ENCODE data around the gene PATJ. TPM values are rescaled to one million over a fixed set of nuclear protein-coding genes. Genes with fewer than 3 reads are reported as not detected.

PATJ gene
- total RNA-seq, 4 donors from 2014 or later: 24.3 to 36.3 (median 28.8) TPM

- peaks cover 0 to 11% (median 0%) of the 10 kb centered on the region in 4 donors for H3K4me1 ChIP-seq
- TF ChIP-seq, protein P1, sequence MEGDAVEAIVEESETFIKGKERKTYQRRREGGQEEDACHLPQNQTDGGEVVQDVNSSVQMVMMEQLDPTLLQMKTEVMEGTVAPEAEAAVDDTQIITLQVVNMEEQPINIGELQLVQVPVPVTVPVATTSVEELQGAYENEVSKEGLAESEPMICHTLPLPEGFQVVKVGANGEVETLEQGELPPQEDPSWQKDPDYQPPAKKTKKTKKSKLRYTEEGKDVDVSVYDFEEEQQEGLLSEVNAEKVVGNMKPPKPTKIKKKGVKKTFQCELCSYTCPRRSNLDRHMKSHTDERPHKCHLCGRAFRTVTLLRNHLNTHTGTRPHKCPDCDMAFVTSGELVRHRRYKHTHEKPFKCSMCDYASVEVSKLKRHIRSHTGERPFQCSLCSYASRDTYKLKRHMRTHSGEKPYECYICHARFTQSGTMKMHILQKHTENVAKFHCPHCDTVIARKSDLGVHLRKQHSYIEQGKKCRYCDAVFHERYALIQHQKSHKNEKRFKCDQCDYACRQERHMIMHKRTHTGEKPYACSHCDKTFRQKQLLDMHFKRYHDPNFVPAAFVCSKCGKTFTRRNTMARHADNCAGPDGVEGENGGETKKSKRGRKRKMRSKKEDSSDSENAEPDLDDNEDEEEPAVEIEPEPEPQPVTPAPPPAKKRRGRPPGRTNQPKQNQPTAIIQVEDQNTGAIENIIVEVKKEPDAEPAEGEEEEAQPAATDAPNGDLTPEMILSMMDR (IDR thresholded peaks at IDR 0.05): no peak
- TF ChIP-seq EP300 (IDR thresholded peaks at IDR 0.05) (no peak), POLR2A (IDR thresholded peaks at IDR 0.05) (no peak)
- H3K27ac ChIP-seq: no peak overlapping the region
- H3K9me3 ChIP-seq: no peaks in the 10 kb centered on the region
- no peaks in the 10 kb centered on the region for H3K27me3 ChIP-seq
- H3K36me3 ChIP-seq: no peaks in the 10 kb centered on the region
- no peak for DNase-seq (ENCODE audit: low spot score in 2 of 2)
- H3K4me3 ChIP-seq: no peak overlapping the region
These were observed 371.2 kb downstream of the PATJ start for GRCh38 chr1:62113507-62113906.

DNA sequence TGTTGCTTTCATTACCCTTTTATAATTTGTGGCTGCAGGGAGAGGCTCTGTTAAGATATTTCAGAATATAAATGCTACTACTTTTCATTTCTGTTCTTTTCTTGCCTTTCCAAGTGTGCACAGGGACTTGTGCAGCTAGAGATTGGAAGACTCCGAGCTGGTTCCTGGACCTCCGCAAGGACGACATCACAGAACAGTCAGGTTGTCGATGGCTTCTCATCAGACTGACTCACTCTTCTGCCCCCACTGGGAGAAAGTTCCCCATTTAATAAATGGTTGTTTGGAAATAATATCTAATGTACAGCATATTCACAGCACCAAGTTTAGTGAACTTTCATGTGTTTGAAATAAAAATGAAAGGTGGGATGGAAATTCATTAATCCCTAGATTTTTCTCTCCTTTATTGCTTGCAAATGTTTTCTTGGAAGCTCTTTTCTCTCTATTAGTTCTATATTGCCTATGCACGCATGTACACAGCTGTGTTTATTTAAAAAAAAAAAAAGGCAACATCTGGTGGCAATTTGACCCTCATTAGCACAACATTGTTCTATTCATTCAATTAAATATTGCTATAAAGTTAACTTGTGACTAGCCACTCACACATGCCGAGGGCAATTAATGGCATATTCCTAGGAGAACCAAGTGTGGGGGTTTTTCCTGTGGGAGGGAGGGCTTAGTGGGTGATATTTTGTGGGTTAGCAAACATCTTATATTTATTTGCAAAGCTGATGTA lies 374.9 kb downstream of the PATJ start:
- 68 to 74% methylated on average over 6 of the region's 6 CpGs for WGBS, 2 donors
- TF ChIP-seq POLR2A (IDR thresholded peaks at IDR 0.05) (no peak), EP300 (IDR thresholded peaks at IDR 0.05) (no peak)
- TF ChIP-seq, protein P1 (IDR thresholded peaks at IDR 0.05): no peak
- H3K9me3 ChIP-seq: no peaks in the 10 kb centered on the region

GRCh38 chr1:62126579-62127290 lies 384.5 kb downstream of the PATJ start:
- no peaks in the 10 kb centered on the region for H3K9me3 ChIP-seq
- peaks cover 0 to 16% (median 4%) of the 10 kb centered on the region in 3 donors for H3K36me3 ChIP-seq
- 87 to 88% methylated on average over 5 of the region's 5 CpGs for WGBS, 2 donors
- H3K27ac ChIP-seq: no peak overlapping the region
- TF ChIP-seq EP300 (IDR thresholded peaks at IDR 0.05): no peak
- no peak for TF ChIP-seq POLR2A (IDR thresholded peaks at IDR 0.05)
- TF ChIP-seq, protein P1 (IDR thresholded peaks at IDR 0.05): no peak
- no peak for DNase-seq (ENCODE audit: low spot score in 2 of 2)
- H3K4me3 ChIP-seq: no peak overlapping the region
- no peaks in the 10 kb centered on the region for H3K4me1 ChIP-seq
- H3K27me3 ChIP-seq: no peaks in the 10 kb centered on the region

More for the DNA sequence above, 374.9 kb downstream of the PATJ start:
- no peaks in the 10 kb centered on the region for H3K27me3 ChIP-seq
- H3K36me3 ChIP-seq: no peaks in the 10 kb centered on the region
- no peaks in the 10 kb centered on the region for H3K4me1 ChIP-seq
- no peak for DNase-seq (ENCODE audit: low spot score in 2 of 2)
- no peak overlapping the region for H3K27ac ChIP-seq
- no peak overlapping the region for H3K4me3 ChIP-seq

- no peaks in the 10 kb centered on the region for H3K4me1 ChIP-seq
- peaks cover 0 to 16% (median 4%) of the 10 kb centered on the region in 3 donors for H3K36me3 ChIP-seq
- H3K4me3 ChIP-seq: no peak overlapping the region
- H3K27ac ChIP-seq: no peak overlapping the region
- no peaks in the 10 kb centered on the region for H3K9me3 ChIP-seq
- H3K27me3 ChIP-seq: no peaks in the 10 kb centered on the region
- no peak for DNase-seq (ENCODE audit: low spot score in 2 of 2)
- TF ChIP-seq EP300 (IDR thresholded peaks at IDR 0.05) (no peak), POLR2A (IDR thresholded peaks at IDR 0.05) (no peak)
- TF ChIP-seq, protein P1 (IDR thresholded peaks at IDR 0.05): no peak
- 90 to 92% methylated on average over 14 of the region's 14 CpGs for WGBS, 2 donors
These were observed 386.5 kb downstream of the PATJ start for GRCh38 chr1:62128745-62129144.

DNA sequence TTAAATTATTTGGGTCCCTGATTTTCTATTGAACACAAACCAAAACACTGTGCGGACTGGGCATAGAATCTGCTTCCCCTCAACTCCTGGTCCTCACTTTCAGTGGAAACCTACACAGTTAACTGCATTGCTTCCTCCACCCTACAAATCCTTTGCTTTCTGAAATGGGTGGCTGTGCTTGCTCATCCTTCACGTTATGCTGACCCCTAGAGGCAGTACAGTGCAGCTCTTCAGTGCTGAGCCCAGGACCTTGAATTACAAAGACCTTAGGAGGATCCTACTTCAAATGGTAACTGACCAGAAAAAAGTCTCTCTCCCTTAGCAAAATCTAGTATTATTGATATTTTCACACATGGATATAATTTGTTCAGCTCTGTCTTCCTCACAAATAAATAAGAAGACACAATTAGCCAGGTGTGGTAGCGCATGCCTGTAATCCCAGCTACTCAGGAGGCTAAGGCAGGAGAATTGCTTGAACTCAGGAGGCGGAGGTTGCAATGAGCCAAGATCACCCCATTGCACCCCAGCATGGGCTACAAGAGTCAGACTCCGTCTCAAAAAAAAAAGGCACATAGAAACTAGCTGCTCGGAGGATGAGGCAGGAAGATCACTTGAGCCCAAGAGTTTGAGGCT lies 388.9 kb downstream of the PATJ start:
- Histone ChIP-seq H3K27me3 (no peaks in the 10 kb centered on the region), H3K4me3 (no peak overlapping the region), H3K27ac (no peak overlapping the region), H3K4me1 (no peaks in the 10 kb centered on the region), H3K9me3 (no peaks in the 10 kb centered on the region), H3K36me3 (peaks cover 0 to 16% (median 4%) of the 10 kb centered on the region in 3 donors)
- TF ChIP-seq POLR2A (IDR thresholded peaks at IDR 0.05): no peak
- TF ChIP-seq EP300 (IDR thresholded peaks at IDR 0.05): no peak
- TF ChIP-seq, protein P1 (IDR thresholded peaks at IDR 0.05): peak; percentile 46 to 72 (median 59)
- DNase-seq (ENCODE audit: low spot score in 2 of 2): peak in 1 of 2 donors; percentile 19
- 64 to 70% methylated on average over 6 of the region's 6 CpGs for WGBS, 2 donors

Data from tibial nerve (tissue), 4 donors.